GM18505 (cell line): ENCODE results near the gene CASP10.
"Not testable (repeated sequence)": the region's sequence is repeated elsewhere in the genome, so short reads cannot be mapped to it uniquely, and the experiment has no call there.

Experiments used
- ATAC-seq: cut with Tn5 transposase; IDR thresholded peaks from one replicate; pipeline ENCODE4 v1.9.1; 2021; ENCODE audit not compliant: unreplicated experiment
- POLR2A ChIP-seq: IDR thresholded peaks from 4 replicates; pipeline ENCODE4 v1.6.1; 2011; ENCODE audit warnings: borderline replicate concordance; ENCODE audit not compliant: insufficient read depth, insufficient read length; ENCODE audit errors: extremely low read depth

The CASP10 gene, protein sequence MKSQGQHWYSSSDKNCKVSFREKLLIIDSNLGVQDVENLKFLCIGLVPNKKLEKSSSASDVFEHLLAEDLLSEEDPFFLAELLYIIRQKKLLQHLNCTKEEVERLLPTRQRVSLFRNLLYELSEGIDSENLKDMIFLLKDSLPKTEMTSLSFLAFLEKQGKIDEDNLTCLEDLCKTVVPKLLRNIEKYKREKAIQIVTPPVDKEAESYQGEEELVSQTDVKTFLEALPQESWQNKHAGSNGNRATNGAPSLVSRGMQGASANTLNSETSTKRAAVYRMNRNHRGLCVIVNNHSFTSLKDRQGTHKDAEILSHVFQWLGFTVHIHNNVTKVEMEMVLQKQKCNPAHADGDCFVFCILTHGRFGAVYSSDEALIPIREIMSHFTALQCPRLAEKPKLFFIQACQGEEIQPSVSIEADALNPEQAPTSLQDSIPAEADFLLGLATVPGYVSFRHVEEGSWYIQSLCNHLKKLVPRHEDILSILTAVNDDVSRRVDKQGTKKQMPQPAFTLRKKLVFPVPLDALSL

DNA sequence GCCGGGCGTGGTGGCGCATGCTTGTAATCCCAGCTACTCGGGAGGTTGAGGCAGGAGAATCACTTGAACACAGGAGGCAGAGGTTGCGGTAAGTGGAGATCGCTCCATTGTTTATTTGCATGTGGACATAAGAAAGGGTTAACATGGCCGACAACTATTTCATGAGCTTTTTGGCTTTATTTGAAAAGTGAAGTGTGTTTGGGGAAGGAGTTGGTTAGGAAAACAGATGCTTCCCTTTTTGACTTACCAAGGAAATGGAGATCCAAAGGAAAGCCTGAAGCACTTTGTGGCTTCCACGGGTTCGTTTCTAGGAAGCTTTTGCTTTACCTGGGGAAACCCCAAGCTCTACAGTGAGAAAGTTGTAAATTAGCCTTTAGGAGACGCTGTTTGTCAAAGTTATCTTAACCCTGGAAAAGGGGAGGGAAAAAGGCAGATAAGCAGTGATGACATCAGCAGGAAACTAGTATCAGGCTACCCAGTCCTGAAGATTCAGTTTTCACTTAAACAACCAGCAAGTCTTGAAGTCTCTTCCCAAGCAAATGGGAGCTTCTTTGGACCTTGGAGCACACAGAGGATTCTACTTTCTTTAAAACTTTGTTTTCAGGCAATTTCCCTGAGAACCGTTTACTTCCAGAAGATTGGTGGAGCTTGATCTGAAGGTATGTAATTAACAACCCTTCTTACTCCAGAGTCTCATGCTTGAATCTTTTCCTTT, at the start of gene CASP10:
CASP10 (plus strand) TSS at position 492 of the 715 bp plus-strand sequence. CDS start 2,637 bp downstream, outside the sequence.
- peak; percentile 23 for TF ChIP-seq POLR2A
- peak; percentile 58 for ATAC-seq

DNA sequence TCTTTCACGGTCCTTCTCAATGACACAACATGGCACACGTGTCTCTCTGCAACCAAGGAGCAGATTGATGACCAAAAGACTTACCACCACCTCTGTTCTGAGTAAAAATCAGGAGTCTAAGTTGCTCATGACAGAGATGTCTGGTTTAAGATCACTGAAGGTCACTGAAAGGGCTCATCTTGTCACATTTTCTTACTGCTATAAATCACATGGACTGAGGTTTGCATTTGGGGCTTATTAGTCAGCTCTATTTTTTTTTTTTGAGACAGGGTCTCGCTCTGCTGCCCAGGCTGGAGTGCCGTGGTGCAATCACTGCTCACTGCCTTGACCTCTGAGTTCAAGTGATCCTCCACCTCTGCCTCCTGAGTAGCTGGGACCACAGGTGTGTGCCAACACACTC, 47.6 kb upstream of the CASP10 start:
- peak; percentile 20 for TF ChIP-seq POLR2A

DNA sequence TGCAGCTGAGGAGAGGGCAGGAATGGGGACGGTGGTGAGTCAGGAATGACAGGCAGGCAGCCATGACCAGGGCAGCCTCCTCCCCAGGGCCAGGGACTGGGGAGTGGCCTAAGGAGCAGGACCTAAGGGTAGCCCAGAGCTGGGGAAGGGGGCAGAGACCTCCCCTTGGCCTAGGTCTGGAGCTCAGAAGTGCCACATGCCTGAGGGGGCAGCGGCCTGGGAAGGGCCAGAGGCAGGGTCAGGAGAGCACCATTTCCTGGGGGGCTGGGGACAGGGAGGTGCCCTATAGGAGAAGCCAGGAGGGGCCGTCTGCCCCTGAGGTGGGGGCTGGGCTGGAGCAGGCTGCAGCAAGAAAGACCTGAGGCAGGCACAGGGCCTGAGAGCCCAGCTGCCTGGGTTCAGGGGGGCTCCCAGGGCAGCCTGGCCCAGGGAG, 46.0 kb upstream of the CASP10 start:
- no peak for TF ChIP-seq POLR2A
- ATAC-seq = no peak

More for the DNA sequence above, 47.6 kb upstream of the CASP10 start:
- ATAC-seq = no peak

DNA sequence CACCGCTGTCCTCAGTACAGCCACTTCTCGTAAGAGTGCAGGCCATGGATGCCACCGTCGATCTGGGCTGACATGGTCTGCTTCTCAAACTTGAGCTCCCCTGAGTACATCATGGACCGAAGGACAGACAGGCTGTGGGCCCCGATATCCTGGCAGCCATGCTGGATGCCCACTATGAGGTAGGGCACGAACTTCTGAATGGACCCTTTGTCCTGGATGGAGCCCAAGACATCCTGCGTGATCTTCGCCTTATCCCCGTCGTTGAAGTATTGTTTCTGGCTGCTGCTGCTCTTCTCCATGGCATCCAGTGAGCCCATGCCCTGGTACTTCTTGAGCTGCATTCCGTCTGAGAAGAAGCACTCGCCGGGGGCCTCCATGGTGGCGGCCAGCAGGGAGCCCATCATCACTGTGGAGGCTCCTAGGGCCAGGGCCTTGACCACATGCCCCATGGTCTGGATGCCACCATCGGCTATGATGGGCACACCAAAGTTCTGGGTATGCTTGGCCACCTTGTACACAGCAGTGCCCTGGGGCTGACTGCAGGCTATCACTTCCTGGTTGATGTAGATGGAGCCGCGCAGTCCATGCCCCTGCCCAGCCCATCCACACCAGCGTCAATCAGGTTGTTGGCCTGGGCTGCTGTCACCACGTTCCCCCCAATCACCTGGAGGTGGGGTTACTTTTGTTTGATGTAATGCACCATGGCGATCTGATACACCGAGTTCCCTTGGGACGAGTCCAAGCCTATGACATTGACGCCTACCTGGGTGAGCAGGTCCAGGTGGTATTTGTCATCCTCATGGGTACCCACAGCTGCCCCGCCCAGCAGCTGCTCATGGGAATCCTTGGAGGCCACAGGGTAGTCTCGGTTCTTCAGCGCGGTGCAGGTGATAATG, 45.2 kb upstream of the CASP10 start:
- peak; percentile 8 for TF ChIP-seq POLR2A
- no peak for ATAC-seq

DNA sequence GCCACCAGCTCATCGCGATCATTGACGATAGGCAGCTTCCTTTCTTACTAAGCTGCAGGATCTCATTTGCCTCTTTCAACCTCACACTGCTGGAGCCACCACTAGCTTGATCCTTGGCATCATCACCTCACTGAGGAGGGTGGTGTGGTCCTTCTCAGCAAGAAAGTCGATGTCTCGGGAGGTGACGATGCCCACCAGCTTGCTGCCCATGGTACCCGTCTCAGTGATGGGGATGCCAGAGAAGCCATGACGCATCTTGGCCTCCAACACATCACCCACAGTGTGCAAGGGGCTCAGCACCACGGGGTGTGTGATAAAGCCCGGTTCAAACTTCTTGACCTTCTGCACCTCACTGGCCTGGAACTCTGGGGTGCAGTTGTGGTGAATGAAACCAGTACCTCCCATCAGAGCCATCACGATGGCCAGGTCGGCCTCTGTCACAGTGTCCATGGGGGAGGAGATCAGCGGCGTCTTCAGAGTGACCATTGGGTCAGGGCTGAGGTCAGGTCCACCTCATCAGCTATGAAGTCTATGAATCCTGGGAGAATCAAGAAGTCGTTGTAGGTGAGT, 44.5 kb upstream of the CASP10 start:
- ATAC-seq = no peak
- no peak for TF ChIP-seq POLR2A

DNA sequence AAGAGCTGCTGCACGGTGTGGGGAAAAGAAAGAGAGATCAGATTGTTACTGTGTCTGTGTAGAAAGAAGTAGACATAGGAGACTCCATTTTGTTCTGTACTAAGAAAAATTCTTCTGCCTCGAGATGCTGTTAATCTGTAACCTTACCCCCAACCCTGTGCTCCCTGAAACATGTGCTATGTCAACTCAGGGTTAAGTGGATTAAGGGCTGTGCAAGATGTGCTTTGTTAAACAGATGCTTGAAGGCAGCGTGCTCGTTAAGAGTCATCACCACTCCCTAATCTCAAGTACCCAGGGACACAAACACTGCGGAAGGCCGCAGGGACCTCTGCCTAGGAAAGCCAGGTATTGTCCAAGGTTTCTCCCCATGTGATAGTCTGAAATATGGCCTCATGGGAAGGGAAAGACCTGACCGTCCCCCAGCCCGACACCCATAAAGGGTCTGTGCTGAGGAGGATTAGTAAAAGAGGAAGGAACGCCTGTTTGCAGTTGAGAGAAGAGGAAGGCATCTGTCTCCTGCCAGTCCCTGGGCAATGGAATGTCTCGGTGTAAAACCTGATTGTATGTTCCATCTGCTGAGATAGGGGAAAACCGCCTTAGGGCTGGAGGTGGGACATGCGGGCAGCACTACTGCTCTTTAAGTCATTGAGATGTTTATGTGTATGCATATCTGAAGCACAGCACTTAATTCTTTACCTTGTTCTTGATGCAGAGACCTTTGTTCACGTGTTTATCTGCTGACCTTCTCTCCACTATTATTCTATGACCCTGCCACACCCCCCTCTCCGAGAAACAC, 43.8 kb upstream of the CASP10 start:
- not testable (repeated sequence) for ATAC-seq

DNA sequence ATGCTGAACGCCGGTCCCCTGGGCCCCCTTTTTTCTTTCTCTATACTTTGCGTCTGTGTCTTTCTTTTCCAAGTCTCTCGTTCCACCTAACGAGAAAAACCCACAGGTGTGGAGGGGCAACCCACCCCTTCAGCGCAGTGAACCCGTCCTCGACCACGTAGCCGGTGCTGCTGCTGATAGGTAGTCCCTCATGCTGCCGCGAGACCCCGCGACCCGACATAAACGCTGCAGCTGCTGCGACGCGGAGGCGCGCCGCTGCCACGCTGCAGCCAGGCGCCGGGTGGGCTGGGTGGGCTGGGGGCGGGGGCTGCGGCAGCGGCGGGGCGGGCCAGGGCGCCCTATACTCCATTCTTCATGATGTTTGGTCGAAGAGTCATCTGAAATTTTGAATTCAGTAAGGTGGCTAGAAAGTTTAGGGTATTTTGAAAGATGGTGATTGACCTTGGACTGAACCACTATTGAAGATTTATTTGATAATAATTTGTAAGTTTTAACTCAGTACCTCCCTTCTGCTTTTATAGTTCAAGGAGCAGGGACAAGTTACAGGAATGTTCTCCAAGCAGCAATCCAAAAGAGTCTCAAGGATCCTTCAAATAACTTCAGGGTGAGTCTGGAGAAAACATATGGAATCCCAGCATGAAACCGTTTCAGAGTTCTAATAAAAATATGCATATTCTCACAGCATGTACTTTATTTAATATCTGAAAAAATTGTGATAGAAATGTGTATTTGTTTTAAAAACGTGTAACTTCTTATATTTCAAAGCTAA, 42.9 kb upstream of the CASP10 start:
- no peak for ATAC-seq
- no peak for TF ChIP-seq POLR2A

DNA sequence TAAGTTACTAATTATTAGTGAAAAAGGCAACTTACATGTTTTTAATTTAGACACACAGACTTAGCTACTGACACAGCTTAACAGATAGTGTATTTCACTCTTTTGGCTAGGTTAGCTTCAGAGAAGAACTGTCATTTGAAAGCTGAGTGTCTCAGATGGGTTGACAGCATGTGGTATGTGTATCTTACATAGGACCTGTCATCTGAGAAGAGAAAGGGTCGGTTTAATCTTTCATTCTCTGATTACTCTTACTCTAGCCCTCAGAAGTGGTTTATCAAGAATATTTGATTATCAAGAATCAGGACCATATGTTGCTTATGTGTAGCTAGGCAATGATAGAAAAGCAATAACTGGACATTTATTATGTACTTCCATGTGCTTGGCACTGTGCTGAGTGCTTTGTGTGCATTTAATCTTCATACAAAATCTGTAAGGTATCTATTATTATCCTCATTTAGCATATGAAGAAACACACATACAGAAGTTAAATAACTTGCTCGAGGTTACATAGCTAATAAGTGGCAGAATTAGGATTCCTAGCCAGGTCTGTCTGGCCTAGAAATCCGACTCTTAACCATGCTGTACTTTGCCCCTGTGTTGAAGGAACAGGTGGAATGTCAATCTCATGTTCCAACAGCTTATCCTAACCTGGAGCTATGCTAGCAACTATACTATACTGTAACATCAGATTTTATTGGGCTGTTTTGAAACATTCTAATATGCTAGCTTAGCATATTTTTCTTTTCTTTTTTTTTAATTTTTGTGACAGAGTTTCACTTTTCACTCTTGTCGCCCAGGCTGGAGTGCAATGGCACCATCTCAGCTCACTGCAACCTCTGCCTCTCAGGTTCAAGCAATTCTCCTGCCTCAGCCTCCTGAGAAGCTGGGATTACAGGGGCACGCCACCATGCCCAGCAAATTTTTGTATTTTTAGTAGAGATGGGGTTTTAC, 38.6 kb upstream of the CASP10 start:
- TF ChIP-seq POLR2A = peak; percentile 3
- no peak for ATAC-seq

DNA sequence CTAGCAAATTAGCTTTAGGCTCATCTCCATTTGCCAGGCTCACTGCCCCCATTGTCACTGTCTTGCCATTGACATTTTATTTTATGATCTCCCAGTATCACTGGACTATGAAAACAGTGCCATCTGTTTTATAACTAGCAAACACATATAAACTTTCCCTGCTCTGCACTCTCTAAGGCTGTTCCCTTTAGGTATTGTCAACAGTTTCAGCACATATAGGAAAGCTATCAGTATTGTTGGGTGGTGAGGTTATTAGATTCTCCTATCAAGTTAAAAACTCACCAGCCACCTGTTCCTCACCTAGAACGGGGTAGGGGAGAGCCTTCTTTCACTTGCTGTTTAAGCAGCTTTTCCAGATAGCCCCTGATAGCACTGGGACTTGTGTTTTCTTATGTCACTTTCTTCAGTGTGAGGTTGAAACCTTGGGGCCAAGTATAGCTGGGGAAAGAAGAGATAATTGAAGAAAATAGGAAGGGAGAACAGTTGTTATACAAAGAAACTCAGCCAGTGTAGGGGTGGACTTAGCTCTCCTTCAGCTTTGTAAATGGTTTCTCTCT, 34.4 kb upstream of the CASP10 start:
- TF ChIP-seq POLR2A = no peak
- no peak for ATAC-seq
